Activated naive CD4-positive, alpha-beta T cell treated with anti-CD3 and anti-CD28 coated beads for 36 hours (primary cell): ENCODE measurements around the gene SPATS2L. TPM values are rescaled to one million over a fixed set of nuclear protein-coding genes. Genes with fewer than 3 reads are reported as not detected.

ENCODE experiments used
- CTCF ChIA-PET: fragments of 350-600 bp; sonication (Branson Sonifier 250); formaldehyde crosslinking; loops from one replicate; lab custom pipeline; 2021; ENCODE audit warnings: antibody characterized with exemption; lab: Charles Lee
- DNase-seq: peaks from one replicate; pipeline ENCODE4 v3.0.0-alpha.2; 2020
- H3K27ac Mint-ChIP-seq: one replicate; pipeline ENCODE4 v1.8.0; 2021; ENCODE audit warnings: mild to moderate bottlenecking, mixed read lengths
- H3K27me3 Mint-ChIP-seq: one replicate; pipeline ENCODE4 v1.8.0; 2021; ENCODE audit warnings: low read depth, mixed read lengths
- H3K36me3 Mint-ChIP-seq: one replicate; pipeline ENCODE4 v1.8.0; 2021; ENCODE audit warnings: low read depth, mixed read lengths
- H3K4me1 Mint-ChIP-seq: one replicate; pipeline ENCODE4 v1.8.0; 2021; ENCODE audit warnings: low read depth, mixed read lengths
- H3K4me3 Mint-ChIP-seq: one replicate; pipeline ENCODE4 v1.8.0; 2021; ENCODE audit warnings: mild to moderate bottlenecking, moderate library complexity, mixed read lengths
- H3K9me3 Mint-ChIP-seq: one replicate; pipeline ENCODE4 v1.8.0; 2021; ENCODE audit warnings: mixed read lengths
- intact Hi-C: fragments of 100-400 bp; cut with micrococcal nuclease; formaldehyde crosslinking; loops from one replicate; pipeline ENCODE4 v1.15.1; 2023
- total RNA-seq, 2 experiments: library from RNA; stranded (reverse); gene quantifications; one replicate each; pipeline ENCODE4 v1.2.3, GENCODE V29; 2021

Gene SPATS2L
- total RNA-seq, 2 experiments from 2014 or later, result 8.9 to 10.9 TPM

DNA sequence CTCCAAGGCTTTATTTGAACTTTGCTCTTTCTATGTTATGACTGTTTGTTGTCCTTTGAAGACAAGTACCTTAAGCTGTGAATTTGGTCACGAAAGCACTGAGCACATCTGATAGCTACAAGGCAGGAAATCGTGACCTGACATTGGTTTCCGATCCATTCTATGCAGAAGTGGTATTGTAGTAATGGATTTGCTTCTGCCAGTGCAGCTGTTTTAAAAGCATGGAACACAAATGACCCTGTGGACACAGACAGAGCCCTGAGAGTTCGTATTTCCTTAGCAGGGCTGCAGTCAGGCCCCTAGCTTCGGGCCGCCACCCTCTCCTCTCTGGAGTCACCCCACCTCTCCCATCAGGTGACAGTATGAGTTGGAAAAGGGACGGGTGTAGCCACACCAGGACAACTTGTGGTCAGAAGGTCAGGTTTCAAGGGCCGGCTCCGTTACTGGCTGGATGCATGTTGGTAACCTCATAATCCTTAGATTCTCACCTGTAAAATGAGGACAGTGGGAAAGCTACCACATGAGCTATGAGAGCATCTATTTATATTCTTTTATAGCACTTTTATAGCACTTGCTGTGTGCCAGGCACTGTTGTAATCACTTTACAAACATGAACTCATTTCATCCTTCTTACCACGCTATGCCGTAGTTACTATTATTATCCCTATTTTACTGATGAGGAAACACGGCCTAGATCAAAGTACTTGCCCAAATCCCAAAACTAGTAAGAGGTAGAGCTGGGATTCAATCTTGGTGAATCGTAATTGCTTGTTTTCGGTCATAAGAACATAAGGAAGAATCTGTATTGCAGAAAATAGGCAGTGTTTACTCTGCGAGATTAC is 70.2 kb downstream of the SPATS2L start:
- peaks cover 50% of the 10 kb centered on the region for H3K4me1 Mint-ChIP-seq
- CTCF ChIA-PET, result interaction anchor here (0.9 to 1.3 kb wide), 3 partner anchors 72 to 402 kb away, joined by 3 to 4 read pairs (median 3); no protein-coding TSS in a partner anchor

DNA sequence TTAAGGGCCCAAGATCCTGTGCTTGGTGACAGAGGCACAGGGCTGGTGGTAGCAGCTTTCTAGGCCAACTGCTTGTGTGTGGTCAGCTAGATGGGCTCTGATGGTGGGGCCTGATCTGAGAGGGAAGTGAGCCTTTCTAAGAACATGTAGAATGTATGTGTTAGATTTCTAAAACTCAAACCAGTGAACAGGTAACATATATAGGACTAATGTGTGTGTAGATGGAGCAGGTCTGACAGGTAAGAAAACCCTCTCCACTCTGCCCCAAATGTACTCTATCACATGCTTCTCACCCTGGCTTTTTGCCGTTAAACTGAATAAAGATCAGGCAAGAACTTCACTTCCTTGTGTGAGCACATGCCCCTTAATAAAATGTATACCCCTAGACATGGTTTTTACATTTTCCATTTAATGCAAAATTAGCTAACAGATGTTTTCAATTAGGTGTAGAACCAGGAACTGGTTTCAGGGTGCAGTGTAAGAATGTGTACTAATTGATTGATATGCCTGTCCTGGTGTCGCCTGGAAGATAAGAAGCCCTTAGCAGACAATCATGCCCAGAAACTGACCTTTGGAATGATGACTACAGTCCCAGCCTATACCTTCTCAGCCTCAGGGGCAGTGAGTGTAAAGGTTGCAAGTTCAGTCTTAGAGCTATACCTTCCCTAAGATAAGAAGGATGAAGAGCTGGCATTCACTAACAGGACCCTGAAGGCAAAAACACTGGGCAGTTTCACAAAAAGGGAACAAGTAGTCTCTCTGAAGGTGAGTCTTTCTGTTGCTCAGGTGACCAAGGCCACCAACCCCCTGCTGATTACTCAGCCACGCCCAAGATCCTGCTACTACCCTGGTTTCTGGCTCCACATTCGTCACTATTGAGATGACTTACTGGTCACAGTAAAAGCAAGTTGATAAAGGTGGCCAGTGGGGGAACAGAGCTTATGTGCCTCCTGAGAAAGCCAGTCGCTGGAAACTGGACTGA is 71.2 kb downstream of the SPATS2L start:
- no peaks in the 10 kb centered on the region for H3K36me3 Mint-ChIP-seq
- H3K9me3 Mint-ChIP-seq, result no peaks in the 10 kb centered on the region
- no peaks in the 10 kb centered on the region for H3K27me3 Mint-ChIP-seq
- H3K4me1 Mint-ChIP-seq, result peaks cover 48% of the 10 kb centered on the region
- DNase-seq, result no peak
- intact Hi-C loops, result no loop called here
- no peak overlapping the region for H3K27ac Mint-ChIP-seq
- CTCF ChIA-PET, result interaction anchor here (0.6 kb wide), 1 partner anchor 108 kb away, joined by 3 read pairs; no protein-coding TSS in a partner anchor
- H3K4me3 Mint-ChIP-seq, result no peak overlapping the region

More for the DNA sequence above, 70.2 kb downstream of the SPATS2L start:
- no peak overlapping the region for H3K27ac Mint-ChIP-seq
- H3K9me3 Mint-ChIP-seq, result no peaks in the 10 kb centered on the region
- no peaks in the 10 kb centered on the region for H3K36me3 Mint-ChIP-seq
- H3K27me3 Mint-ChIP-seq, result no peaks in the 10 kb centered on the region
- intact Hi-C loops, result no loop called here
- DNase-seq, result peak; percentile 55
- no peak overlapping the region for H3K4me3 Mint-ChIP-seq

DNA sequence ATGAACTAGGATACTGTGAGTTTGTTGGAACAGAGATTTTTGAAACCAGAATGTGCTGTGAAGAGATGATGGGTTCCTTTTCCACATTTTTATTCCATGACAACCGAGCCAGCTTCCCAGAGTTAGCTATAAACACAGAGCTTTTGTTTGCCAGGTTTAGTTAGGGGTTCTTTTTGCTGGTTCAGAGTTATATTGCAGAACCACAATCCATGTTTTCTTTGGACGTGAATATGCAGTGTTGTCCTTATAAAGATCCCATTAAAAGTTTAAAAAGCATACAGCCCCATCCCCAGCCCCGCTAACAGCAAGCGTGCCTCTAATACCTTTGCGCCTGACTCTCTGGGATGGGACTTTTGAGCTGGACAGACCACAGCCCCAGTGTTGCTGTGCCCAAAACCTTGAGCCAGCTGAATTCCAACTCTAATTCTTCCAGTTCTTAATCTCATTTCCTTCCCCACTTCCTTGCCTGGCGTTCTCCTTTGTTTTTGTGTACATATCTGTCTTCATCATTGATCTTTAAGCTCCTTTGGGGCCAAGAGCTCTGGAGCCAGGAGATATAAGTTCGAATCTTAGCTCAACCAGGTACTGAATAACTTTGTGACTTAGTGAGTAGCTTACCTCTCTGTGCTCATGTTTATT is 72.3 kb downstream of the SPATS2L start:
- CTCF ChIA-PET, result interaction anchor here (0.6 kb wide), 1 partner anchor 107 kb away, joined by 3 read pairs; no protein-coding TSS in a partner anchor
- H3K27me3 Mint-ChIP-seq, result no peaks in the 10 kb centered on the region
- no peak overlapping the region for H3K4me3 Mint-ChIP-seq

DNA sequence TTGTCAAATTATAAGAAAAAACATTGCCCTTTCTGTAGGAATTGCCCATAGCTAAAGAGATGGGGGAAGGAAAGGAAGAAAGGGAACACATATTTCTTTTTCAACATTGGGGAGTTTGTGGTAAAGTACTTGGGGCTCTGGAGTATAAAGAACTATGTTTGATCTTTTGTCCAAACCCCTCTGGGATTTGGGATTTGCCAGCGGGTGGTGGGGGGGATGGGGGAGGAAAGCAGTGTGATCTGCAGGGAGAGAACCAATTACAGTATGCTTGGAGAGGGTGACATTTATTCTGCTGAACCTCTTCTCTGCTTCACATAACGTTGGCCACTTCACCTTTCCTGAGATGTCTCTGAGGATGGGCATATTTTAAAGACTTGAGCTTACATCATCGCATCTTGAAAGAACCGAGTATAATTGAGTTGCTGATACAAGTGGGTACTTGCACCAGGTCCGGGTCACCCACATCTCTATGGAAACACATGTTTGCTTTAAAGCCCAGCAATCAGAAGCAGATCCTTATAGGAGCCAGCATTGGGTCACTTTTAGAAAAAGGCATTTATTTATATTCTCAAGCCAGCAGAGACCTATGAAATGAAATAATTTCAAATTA is 73.1 kb downstream of the SPATS2L start:
- no peaks in the 10 kb centered on the region for H3K36me3 Mint-ChIP-seq
- no peak overlapping the region for H3K4me3 Mint-ChIP-seq
- CTCF ChIA-PET, result interaction anchor here (1.0 kb wide), 1 partner anchor 91 kb away, joined by 3 read pairs; no protein-coding TSS in a partner anchor
- H3K9me3 Mint-ChIP-seq, result no peaks in the 10 kb centered on the region
- peaks cover 41% of the 10 kb centered on the region for H3K4me1 Mint-ChIP-seq
- no peaks in the 10 kb centered on the region for H3K27me3 Mint-ChIP-seq
- intact Hi-C loops, result no loop called here
- no peak for DNase-seq
- no peak overlapping the region for H3K27ac Mint-ChIP-seq

More for the DNA sequence above, 72.3 kb downstream of the SPATS2L start:
- no peaks in the 10 kb centered on the region for H3K9me3 Mint-ChIP-seq
- peaks cover 48% of the 10 kb centered on the region for H3K4me1 Mint-ChIP-seq
- intact Hi-C loops, result no loop called here
- H3K27ac Mint-ChIP-seq, result no peak overlapping the region
- DNase-seq, result no peak
- no peaks in the 10 kb centered on the region for H3K36me3 Mint-ChIP-seq

GRCh38 chr2:200380091-200380561 is 73.6 kb downstream of the SPATS2L start:
- Mint-ChIP-seq H3K27ac (no peak overlapping the region), H3K27me3 (no peaks in the 10 kb centered on the region), H3K4me1 (peaks cover 36% of the 10 kb centered on the region), H3K4me3 (no peak overlapping the region), H3K9me3 (no peaks in the 10 kb centered on the region), H3K36me3 (no peaks in the 10 kb centered on the region)
- CTCF ChIA-PET, result interaction anchor here (1.0 kb wide), 1 partner anchor 90 kb away, joined by 3 read pairs; no protein-coding TSS in a partner anchor
- no peak for DNase-seq
- intact Hi-C loops, result no loop called here

- H3K4me3 Mint-ChIP-seq, result no peak overlapping the region
- H3K36me3 Mint-ChIP-seq, result no peaks in the 10 kb centered on the region
- CTCF ChIA-PET, result no interaction called here
- DNase-seq, result no peak
- intact Hi-C loops, result no loop called here
- H3K9me3 Mint-ChIP-seq, result no peaks in the 10 kb centered on the region
- H3K27me3 Mint-ChIP-seq, result no peaks in the 10 kb centered on the region
- peak overlapping the region; percentile 13 for H3K27ac Mint-ChIP-seq
- peaks cover 28% of the 10 kb centered on the region for H3K4me1 Mint-ChIP-seq
These were observed 74.5 kb downstream of the SPATS2L start for GRCh38 chr2:200380833-200381542.

DNA sequence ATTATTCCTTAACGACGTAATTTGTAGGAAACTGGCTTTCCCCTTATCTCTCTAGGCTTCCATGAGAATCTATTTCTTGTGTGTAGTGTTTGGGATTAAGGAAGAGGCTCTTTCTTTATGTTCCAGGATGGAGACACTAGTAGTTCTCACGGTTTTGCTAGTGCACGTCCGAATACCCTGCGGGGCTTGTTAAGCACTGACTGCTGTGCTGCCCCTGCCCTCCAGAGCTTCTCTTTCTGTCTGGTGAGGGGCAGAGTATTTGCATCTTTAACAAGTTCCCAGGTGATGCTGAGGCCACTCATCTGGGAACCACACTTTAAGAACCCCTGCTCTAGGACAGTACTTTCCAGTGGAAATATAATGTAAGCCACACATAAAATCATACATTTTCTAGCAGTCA is 76.4 kb downstream of the SPATS2L start:
- Mint-ChIP-seq H3K27me3 (no peaks in the 10 kb centered on the region), H3K27ac (peak overlapping the region; percentile 70), H3K36me3 (no peaks in the 10 kb centered on the region), H3K9me3 (no peaks in the 10 kb centered on the region), H3K4me1 (peaks cover 20% of the 10 kb centered on the region), H3K4me3 (no peak overlapping the region)
- no peak for DNase-seq
- intact Hi-C loops, result loop anchor here (1.0 kb wide), 2 partner anchors 9 to 23 kb away; no protein-coding TSS in a partner anchor
- CTCF ChIA-PET, result interaction anchor here (1.4 kb wide), 1 partner anchor 12 kb away, joined by 3 read pairs; no protein-coding TSS in a partner anchor

- Mint-ChIP-seq H3K4me1 (peaks cover 20% of the 10 kb centered on the region), H3K27ac (peak overlapping the region; percentile 70), H3K9me3 (no peaks in the 10 kb centered on the region), H3K27me3 (no peaks in the 10 kb centered on the region), H3K36me3 (no peaks in the 10 kb centered on the region), H3K4me3 (no peak overlapping the region)
- intact Hi-C loops, result loop anchor here (1.0 kb wide), 2 partner anchors 9 to 23 kb away; no protein-coding TSS in a partner anchor
- no peak for DNase-seq
- CTCF ChIA-PET, result interaction anchor here (1.4 kb wide), 1 partner anchor 12 kb away, joined by 3 read pairs; no protein-coding TSS in a partner anchor
These were observed 77.1 kb downstream of the SPATS2L start for GRCh38 chr2:200383380-200384110.

- Mint-ChIP-seq H3K4me3 (no peak overlapping the region), H3K4me1 (peaks cover 20% of the 10 kb centered on the region), H3K9me3 (no peaks in the 10 kb centered on the region), H3K27me3 (no peaks in the 10 kb centered on the region), H3K36me3 (no peaks in the 10 kb centered on the region), H3K27ac (no peak overlapping the region)
- intact Hi-C loops, result no loop called here
- CTCF ChIA-PET, result interaction anchor here (0.7 to 1.0 kb wide), 2 partner anchors 10 to 87 kb away, joined by 3 read pairs; no protein-coding TSS in a partner anchor
- DNase-seq, result no peak
These were observed 78.7 kb downstream of the SPATS2L start for GRCh38 chr2:200385063-200385635.

GRCh38 chr2:200393191-200393590 is 86.7 kb downstream of the SPATS2L start:
- H3K4me1 Mint-ChIP-seq, result no peaks in the 10 kb centered on the region
- H3K9me3 Mint-ChIP-seq, result no peaks in the 10 kb centered on the region
- H3K4me3 Mint-ChIP-seq, result no peak overlapping the region
- H3K36me3 Mint-ChIP-seq, result peaks cover 3% of the 10 kb centered on the region
- H3K27me3 Mint-ChIP-seq, result no peaks in the 10 kb centered on the region
- intact Hi-C loops, result no loop called here
- no peak overlapping the region for H3K27ac Mint-ChIP-seq
- no peak for DNase-seq
- CTCF ChIA-PET, result no interaction called here
